OCI-LY3 (cell line): Measurements from ENCODE around the gene CDX1.

ENCODE experiments used
- H2AFZ ChIP-seq: fragments of 200-600, 300-600 bp; shearing (Covaris generic); 2 replicates; pipeline ENCODE4 v1.6.0; 2014; ENCODE audit warnings: antibody characterized with exemption, low read depth, low read length
- H3K27ac ChIP-seq: fragments of 200-600, 300-600 bp; sonication (generic); 2 replicates; pipeline ENCODE4 v1.5.1; 2014; ENCODE audit warnings: mild to moderate bottlenecking, low read length, moderate library complexity, mixed read lengths
- H3K27me3 ChIP-seq: fragments of 200-600, 300-600 bp; sonication (generic); 2 replicates; pipeline ENCODE4 v1.6.1; 2014; ENCODE audit warnings: low read depth, low read length, mixed read lengths
- H3K36me3 ChIP-seq: fragments of 200-600, 300-600 bp; sonication (generic); replicated peaks from 2 replicates; pipeline ENCODE3; 2014; ENCODE audit warnings: low read depth, low read length, mixed read lengths
- H3K4me1 ChIP-seq: fragments of 300-600, 200-600 bp; sonication (generic); 2 replicates; pipeline ENCODE4 v1.6.1; 2014; ENCODE audit warnings: low read length, mixed read lengths
- H3K4me2 ChIP-seq: fragments of 200-600, 300-600 bp; sonication (generic); 2 replicates; pipeline ENCODE4 v1.6.1; 2014; ENCODE audit warnings: low read length, mixed read lengths
- H3K4me3 ChIP-seq: fragments of 300-600, 200-600 bp; sonication (generic); 2 replicates; pipeline ENCODE4 v1.5.1; 2014; ENCODE audit warnings: antibody characterized with exemption, mild to moderate bottlenecking, low read length, moderate library complexity
- H3K79me2 ChIP-seq: fragments of 300-600, 200-600 bp; shearing (Covaris generic); 2 replicates; pipeline ENCODE4 v1.6.1; 2014; ENCODE audit warnings: mild to moderate bottlenecking, low read length, mixed read lengths
- H3K9ac ChIP-seq: fragments of 300-600, 200-600 bp; shearing (Covaris generic); 2 replicates; pipeline ENCODE4 v1.6.0; 2014; ENCODE audit warnings: mild to moderate bottlenecking, low read length, moderate library complexity
- H3K9me3 ChIP-seq: fragments of 200-600, 300-600 bp; shearing (Covaris generic); 2 replicates; pipeline ENCODE4 v1.6.1; 2014; ENCODE audit warnings: low read length, mixed read lengths; ENCODE audit not compliant: insufficient read depth
- H4K20me1 ChIP-seq: fragments of 200-600, 300-600 bp; sonication (generic); 2 replicates; pipeline ENCODE4 v1.6.1; 2016; ENCODE audit warnings: low read length, mixed read lengths; ENCODE audit not compliant: insufficient read depth
- EZH2phosphoT487 ChIP-seq: fragments of 200-600 bp; shearing (Covaris generic); IDR thresholded peaks from 2 replicates; pipeline ENCODE4 v1.6.1; 2018; ENCODE audit warnings: antibody characterized with exemption, mixed run types, low read depth
- TF ChIP-seq, protein P1 (sequence below): fragments of 200-600, 300-600 bp; sonication (generic); IDR thresholded peaks from 2 replicates; pipeline ENCODE4 v1.5.1; 2014; ENCODE audit warnings: antibody characterized with exemption, low read length, low read depth

Gene CDX1

DNA sequence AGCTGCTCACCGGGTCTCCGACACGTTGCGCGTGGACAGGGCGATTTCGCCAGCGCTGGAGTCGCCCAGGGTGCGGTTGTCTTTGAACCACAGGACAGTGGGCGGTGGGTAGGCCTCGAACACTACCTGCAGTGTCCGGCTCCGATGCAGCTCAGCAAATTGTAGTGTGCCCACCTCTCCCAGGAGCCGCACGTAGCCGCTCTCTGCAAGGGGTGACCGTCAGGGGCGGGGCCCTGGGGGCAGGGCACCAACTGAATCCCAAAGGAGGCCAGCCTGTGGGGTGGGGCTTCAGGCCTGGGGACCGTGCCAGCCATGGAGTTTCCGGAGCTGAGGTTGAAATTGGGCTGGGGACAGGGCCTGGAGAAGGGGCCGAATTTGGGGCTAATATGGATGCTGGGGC, 33.8 kb upstream of the CDX1 start:
- Histone ChIP-seq H3K27ac (no peak overlapping the region), H3K27me3 (no peaks in the 10 kb centered on the region), H3K36me3 (no peaks in the 10 kb centered on the region), H3K4me1 (no peaks in the 10 kb centered on the region), H3K79me2 (no peaks in the 10 kb centered on the region), H3K9me3 (no peaks in the 10 kb centered on the region), H4K20me1 (no peaks in the 10 kb centered on the region), H3K4me2 (no peak overlapping the region), H2AFZ (no peak overlapping the region), H3K9ac (no peak overlapping the region), H3K4me3 (no peak overlapping the region)
- TF ChIP-seq, protein P1, sequence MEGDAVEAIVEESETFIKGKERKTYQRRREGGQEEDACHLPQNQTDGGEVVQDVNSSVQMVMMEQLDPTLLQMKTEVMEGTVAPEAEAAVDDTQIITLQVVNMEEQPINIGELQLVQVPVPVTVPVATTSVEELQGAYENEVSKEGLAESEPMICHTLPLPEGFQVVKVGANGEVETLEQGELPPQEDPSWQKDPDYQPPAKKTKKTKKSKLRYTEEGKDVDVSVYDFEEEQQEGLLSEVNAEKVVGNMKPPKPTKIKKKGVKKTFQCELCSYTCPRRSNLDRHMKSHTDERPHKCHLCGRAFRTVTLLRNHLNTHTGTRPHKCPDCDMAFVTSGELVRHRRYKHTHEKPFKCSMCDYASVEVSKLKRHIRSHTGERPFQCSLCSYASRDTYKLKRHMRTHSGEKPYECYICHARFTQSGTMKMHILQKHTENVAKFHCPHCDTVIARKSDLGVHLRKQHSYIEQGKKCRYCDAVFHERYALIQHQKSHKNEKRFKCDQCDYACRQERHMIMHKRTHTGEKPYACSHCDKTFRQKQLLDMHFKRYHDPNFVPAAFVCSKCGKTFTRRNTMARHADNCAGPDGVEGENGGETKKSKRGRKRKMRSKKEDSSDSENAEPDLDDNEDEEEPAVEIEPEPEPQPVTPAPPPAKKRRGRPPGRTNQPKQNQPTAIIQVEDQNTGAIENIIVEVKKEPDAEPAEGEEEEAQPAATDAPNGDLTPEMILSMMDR, result no peak
- TF ChIP-seq EZH2phosphoT487, result no peak

DNA sequence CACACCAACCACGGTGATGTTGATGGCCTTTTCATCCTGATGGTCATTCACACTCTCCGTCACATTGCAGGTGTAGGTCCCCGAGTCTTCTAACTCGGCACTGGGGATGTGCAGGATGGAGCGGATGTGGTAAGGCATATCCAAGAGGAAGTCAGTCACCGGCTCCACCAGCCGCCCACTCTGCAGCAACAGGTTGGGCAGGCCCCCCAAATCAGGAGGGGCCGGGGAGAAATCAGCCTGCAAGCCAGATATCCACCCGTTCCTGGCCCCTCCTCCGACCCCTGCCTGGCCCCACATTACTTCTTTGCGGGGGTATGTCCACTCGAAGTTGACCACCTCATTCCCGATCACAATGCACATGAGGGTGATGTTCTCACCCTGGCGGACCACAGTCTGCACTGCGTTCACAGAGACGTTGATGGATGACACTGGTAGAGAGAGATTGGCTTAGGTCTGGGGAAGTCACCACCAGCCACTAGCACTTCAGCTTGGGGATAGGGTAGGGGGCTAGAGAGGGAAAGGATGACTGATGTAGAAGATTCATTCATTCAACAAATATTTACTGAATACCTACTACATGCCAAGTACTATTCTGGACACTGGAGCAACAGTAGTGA, 32.9 kb upstream of the CDX1 start:
- no peak for TF ChIP-seq EZH2phosphoT487
- TF ChIP-seq, protein P1, result no peak
- no peaks in the 10 kb centered on the region for H3K36me3 ChIP-seq
- H3K27ac ChIP-seq, result no peak overlapping the region

DNA sequence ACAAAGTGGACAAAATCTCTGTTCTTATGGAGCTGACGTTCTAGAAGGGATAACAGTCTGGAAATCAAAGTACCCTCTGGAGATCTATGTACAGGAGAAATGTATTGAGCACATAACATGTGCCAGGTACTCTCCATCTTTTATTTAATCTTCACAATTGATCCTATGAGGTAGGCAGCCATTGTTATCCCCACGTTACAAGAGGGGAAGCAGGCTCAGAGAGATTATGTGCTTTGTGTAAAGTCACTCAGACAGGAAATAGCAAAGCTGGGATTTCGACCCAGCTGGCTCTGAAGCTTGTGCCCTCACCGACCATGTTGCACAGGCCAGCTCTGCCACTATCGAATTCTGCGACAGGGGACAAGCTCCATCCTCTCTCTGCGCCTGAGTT, 32.4 kb upstream of the CDX1 start:
- no peaks in the 10 kb centered on the region for H3K79me2 ChIP-seq

More for the DNA sequence above, 32.9 kb upstream of the CDX1 start:
- Histone ChIP-seq H3K9me3 (no peaks in the 10 kb centered on the region), H4K20me1 (no peaks in the 10 kb centered on the region), H3K9ac (no peak overlapping the region), H3K27me3 (no peaks in the 10 kb centered on the region), H3K4me1 (no peaks in the 10 kb centered on the region), H2AFZ (no peak overlapping the region), H3K79me2 (no peaks in the 10 kb centered on the region), H3K4me2 (no peak overlapping the region), H3K4me3 (no peak overlapping the region)

DNA sequence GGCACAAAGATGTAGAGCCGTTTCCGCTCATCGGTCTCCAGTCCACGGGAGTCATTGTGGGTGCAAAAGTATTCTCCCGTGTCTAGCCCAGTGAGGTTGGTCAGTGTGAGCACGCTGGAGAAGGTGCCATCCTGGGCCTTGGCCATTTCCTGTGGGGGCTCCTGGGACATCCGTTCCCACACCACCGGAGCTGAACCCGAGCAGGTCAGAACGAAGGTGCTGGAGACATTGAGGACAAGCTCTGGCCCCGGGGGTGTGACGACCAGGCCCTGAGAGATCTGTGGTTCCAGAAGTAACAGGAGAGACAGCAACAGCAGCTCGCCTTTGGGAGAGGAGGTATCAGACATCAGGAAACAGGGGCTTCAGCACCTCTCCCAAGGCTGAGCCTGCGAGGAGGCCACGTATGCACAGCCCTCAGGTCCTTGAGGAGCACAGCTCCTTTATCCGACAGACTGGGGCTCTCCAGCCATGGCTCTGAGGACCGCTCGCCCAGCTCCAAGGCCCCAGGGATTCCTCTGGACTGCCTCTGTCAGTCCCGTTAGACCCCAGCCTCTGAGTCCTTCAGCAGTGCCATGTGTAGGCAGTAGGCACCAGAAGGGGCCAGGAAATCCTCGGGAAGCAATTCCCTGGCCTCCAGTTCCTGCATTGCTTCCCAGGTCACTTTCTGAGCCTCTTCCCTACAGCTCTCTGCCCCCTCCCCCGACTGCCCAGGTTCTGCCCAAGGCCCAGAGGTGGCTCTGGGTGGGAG, 30.8 kb upstream of the CDX1 start:
- Histone ChIP-seq H3K9ac (no peak overlapping the region), H3K36me3 (no peaks in the 10 kb centered on the region)
- TF ChIP-seq, protein P1, result no peak
- no peak for TF ChIP-seq EZH2phosphoT487

More for the DNA sequence above, 32.4 kb upstream of the CDX1 start:
- Histone ChIP-seq H3K27ac (no peak overlapping the region), H3K4me3 (no peak overlapping the region), H3K4me2 (no peak overlapping the region), H3K9me3 (no peaks in the 10 kb centered on the region), H3K9ac (no peak overlapping the region), H3K36me3 (no peaks in the 10 kb centered on the region), H3K4me1 (no peaks in the 10 kb centered on the region), H2AFZ (no peak overlapping the region), H4K20me1 (no peaks in the 10 kb centered on the region), H3K27me3 (no peaks in the 10 kb centered on the region)
- TF ChIP-seq EZH2phosphoT487, result no peak
- TF ChIP-seq, protein P1, result no peak

More for the DNA sequence above, 30.8 kb upstream of the CDX1 start:
- no peaks in the 10 kb centered on the region for H3K4me1 ChIP-seq
- H3K79me2 ChIP-seq, result no peaks in the 10 kb centered on the region
- no peaks in the 10 kb centered on the region for H3K27me3 ChIP-seq
- no peak overlapping the region for H2AFZ ChIP-seq
- no peak overlapping the region for H3K27ac ChIP-seq
- H3K9me3 ChIP-seq, result no peaks in the 10 kb centered on the region
- H3K4me2 ChIP-seq, result no peak overlapping the region
- no peak overlapping the region for H3K4me3 ChIP-seq
- H4K20me1 ChIP-seq, result no peaks in the 10 kb centered on the region
